IPS-NIHi7 (cell line): Measurements from ENCODE around the gene TAS2R41.

Source experiments
- DNase-seq: peaks from one replicate; pipeline ENCODE4 v3.0.0; 2012; ENCODE audit warnings: mixed read lengths; ENCODE audit errors: extremely low spot score

The TAS2R41 gene

GRCh38 chr7:143493751-143494150 lies 16.1 kb downstream of the TAS2R41 start:
- no peak for DNase-seq

GRCh38 chr7:143494622-143495021 lies 16.9 kb downstream of the TAS2R41 start:
- no peak for DNase-seq

DNA sequence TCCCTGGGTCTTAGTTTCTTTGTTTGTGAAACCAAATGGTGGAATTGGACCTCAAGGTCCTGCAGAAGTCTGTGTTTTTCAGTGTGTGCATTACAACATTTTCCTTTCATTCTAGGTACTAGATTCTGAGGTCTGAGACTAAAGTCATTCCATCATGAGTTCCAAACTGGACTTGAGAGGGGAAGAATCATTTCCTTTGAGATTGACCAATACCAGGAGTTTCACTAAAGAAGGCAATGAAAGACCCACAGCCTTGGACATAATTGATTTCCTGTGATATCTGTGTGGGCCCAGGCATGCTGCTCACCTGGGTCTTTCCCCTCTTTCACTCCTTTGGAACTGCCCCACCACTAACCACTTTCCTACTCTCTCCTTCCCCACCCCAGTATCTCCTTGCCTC lies 18.2 kb downstream of the TAS2R41 start:
- no peak for DNase-seq

- no peak for DNase-seq
Measured at GRCh38 chr7:143496263-143496662, 18.6 kb downstream of the TAS2R41 start.

DNA sequence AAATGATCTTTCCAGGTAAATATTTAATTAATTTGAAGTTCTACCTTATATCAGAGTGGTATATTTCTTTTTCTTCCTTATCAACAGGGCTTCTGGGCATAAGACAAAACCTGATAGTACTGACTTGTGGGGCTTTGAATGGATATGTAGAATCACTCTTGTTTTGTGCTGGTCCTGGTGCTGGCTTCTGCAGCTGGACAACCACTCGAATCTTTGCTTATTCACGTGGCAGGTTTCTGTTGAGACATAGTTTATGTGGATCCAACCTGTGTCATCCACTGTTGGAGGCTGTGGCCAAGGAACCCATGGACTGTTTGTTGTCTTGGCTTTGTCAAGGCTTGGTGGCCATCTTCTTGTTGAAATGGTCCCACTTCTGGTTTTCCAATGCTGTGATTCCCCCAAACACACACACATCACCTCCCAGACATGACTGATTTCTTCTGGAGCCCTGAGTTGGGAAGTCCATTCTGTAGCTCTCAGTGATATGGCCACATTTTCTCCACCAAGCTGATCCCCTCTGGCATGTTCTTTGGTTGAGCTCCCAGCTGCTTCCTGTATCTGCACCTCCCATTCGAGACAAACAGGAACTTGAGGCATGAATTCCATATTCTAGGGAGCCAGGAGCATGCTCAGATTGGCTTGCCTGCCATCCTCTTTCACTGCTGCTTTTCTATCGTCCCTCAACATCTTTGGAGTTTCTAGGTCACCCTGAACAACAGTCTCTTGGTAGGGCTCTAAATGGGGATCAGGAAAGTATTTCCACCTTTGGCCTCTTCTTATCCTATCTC lies 19.5 kb downstream of the TAS2R41 start:
- DNase-seq = no peak

DNA sequence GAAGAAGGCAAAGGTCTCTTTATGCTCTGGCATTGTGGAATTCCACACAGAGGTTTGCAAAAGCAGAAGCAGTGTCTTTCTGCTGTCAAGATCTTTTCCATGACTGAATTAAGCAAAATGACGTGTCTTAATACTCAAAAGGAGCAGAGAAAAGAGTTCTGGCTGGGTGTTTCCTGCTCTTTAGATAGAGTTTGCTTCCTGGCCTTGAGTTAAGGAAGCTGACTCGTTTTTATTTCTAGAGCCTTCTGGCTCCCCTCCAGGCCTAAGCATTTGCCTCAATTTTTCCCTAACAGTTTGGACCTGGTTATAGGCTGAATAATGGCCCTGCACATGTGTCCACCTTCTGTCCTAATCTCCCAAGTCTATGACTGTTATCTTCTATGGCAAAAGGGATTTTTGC lies 21.6 kb downstream of the TAS2R41 start:
- no peak for DNase-seq

GRCh38 chr7:143499743-143500348 lies 22.2 kb downstream of the TAS2R41 start:
- DNase-seq = no peak

- DNase-seq = no peak
Measured at GRCh38 chr7:143503261-143503660, 25.6 kb downstream of the TAS2R41 start.

GRCh38 chr7:143504215-143504936 lies 26.7 kb downstream of the TAS2R41 start:
- DNase-seq = no peak

GRCh38 chr7:143504937-143505297 lies 27.2 kb downstream of the TAS2R41 start:
- no peak for DNase-seq

DNA sequence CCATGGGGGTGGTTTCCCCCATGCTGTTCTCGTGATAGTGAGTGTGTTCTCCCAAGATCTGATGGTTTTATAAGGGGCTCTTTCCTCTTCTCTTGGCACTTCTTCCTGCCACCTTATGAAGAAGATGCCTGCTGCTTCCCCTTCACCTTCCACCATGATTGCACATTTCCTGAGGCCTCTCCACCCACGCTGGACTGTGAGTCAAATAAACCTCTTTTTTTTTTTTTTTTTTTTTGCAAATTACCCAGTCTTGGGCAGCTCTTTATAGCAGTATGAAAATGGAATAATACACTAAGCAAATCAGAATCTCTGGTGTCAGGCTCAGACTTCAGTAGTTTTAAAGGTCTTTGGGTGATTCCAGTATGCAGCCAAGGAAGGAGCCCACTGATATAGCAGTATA lies 28.2 kb downstream of the TAS2R41 start:
- DNase-seq = no peak

DNA sequence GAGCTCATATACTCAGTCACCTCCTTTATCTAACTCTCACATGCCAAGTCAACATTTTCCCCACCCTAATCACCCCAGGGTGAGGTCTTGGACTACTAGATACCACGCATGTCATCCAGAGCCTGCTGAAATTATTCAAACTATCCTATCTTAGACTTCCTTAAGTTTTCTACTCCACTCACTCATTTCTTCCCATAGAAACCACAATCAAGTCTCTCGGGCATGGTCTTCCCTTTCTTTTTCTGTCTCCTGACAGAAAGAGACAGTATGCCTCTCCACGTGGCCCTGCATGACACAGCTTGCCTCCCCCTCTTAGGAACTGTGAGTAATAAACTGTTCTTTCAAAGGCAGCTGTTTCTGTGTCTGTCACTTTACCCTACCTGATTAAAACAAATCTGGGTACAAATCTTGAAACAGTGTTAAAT lies 29.4 kb downstream of the TAS2R41 start:
- DNase-seq = no peak

- no peak for DNase-seq
Measured at GRCh38 chr7:143507534-143508055, 29.9 kb downstream of the TAS2R41 start.

DNA sequence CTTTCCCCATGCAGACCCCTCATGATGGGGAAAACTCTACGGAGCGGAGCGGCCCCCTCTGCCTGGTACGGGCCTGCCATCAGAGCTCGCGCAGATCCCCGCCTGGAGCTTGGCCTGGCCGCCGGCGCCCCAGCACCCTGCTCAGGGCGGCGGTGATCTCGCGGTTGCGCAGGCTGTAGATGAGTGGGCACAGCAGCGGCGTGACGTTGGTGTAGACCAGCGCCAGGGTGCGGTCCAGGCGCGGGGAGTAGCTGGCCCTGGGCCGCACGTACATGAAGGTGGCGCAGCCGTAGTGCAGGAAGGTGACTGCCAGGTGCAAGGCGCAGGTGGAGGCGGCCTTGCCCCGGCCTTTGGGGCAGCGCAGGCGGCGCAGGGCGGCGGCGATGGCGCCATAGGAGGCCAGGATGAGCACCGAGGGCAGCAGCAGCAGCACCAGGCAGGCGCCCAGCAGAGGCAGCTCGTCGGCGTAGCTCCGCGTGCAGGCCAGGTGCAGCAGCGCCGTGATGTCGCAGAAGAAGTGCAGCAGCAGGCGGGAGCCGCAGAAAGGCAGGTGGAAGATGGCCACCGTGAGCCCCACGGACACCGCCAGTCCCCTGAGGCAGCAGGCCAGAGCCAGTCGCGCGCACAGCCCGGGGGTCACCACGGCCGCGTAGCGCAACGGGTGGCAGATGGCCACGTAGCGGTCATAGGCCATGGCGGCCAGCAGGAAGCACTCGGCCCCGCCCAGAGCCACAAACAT lies 33.4 kb downstream of the TAS2R41 start:
- DNase-seq = no peak

GRCh38 chr7:143511593-143512047 lies 33.9 kb downstream of the TAS2R41 start:
- DNase-seq = no peak

DNA sequence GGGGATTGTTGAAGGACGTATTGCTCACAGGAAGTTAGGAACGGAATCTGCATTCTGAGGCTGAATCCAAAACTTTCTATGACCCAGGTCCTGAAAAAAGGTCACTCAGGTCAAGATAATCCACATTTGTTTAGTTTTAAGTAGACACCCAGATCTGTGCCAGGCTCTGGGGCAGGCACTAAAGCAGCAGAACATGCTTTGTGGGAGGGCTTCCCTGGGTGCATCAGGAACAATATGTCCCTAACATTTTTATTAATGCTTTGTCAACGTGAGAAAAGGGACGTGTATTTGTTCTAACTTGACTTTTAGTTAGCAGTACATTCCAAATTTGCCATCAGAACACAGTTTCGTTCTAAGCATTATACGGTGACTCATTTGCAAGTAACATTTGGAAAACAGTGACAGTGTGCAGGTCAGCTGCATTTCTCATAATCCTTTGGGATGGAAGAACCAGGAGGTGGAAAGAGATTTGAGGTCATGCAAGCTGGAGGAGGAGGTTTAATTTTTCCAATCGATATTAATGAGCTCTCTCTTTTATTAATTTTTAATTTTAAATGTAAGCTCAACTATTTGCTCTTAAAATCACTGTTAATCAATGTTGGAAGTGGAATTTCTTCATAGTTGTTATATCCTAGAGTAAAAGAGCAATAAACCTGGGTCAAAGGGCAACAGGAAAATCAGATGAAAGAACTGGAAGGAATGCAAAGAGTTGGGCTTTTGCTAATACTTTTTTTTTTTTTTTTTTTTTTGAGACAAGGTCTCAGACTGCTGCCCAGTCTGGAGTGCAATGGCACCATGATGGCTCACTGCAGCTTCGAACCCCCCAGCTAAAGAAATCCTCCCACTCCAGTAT lies 35.0 kb downstream of the TAS2R41 start:
- no peak for DNase-seq

GRCh38 chr7:143514487-143514886 lies 36.8 kb downstream of the TAS2R41 start:
- DNase-seq = no peak

- no peak for DNase-seq
Measured at GRCh38 chr7:143514995-143515735, 37.5 kb downstream of the TAS2R41 start.

GRCh38 chr7:143516981-143517380 lies 39.3 kb downstream of the TAS2R41 start:
- no peak for DNase-seq

GRCh38 chr7:143518521-143518920 lies 40.8 kb downstream of the TAS2R41 start:
- DNase-seq = no peak
